ENCODE data around the gene GGACT.
"Not testable (repeated sequence)": the region's sequence is repeated elsewhere in the genome, so short reads cannot be mapped to it uniquely, and the experiment has no call there.

Gene GGACT

DNA sequence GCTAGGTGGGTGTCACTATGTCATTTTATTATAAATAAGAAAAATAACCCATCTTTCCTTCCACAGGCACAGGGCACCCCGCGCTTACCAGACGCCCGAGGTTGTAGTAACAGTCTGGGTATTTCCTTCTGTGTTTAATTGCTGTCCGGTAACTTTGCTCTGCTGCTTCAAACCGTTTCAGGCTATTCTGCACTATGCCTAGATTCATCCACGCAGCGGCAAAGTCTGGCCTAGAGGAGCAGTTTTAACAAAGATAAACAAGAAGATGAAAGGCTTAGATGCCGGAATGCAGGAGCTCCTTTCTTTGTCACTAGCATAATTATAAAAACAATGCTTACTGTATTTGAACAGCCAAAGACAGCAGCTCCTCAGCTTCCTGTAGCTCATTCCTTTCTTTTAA, 36.9 kb upstream of the GGACT start:
- DNase-seq (ENCODE audit: low spot score) (no peak), ATAC-seq (ENCODE audit: low read depth) (no peak)
- TF ChIP-seq, protein P1, sequence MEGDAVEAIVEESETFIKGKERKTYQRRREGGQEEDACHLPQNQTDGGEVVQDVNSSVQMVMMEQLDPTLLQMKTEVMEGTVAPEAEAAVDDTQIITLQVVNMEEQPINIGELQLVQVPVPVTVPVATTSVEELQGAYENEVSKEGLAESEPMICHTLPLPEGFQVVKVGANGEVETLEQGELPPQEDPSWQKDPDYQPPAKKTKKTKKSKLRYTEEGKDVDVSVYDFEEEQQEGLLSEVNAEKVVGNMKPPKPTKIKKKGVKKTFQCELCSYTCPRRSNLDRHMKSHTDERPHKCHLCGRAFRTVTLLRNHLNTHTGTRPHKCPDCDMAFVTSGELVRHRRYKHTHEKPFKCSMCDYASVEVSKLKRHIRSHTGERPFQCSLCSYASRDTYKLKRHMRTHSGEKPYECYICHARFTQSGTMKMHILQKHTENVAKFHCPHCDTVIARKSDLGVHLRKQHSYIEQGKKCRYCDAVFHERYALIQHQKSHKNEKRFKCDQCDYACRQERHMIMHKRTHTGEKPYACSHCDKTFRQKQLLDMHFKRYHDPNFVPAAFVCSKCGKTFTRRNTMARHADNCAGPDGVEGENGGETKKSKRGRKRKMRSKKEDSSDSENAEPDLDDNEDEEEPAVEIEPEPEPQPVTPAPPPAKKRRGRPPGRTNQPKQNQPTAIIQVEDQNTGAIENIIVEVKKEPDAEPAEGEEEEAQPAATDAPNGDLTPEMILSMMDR (IDR thresholded peaks at IDR 0.05; ENCODE audit: poor library complexity, severe bottlenecking) = no peak
- Histone ChIP-seq H3K9me3 (ENCODE audit: severe bottlenecking) (no peaks in the 10 kb centered on the region), H3K27ac (ENCODE audit: poor library complexity, severe bottlenecking) (no peak overlapping the region), H3K36me3 (ENCODE audit: low read depth) (peaks cover 10% of the 10 kb centered on the region), H3K27me3 (ENCODE audit: insufficient read depth, poor library complexity, severe bottlenecking) (no peaks in the 10 kb centered on the region), H3K4me1 (ENCODE audit: insufficient read depth, poor library complexity, severe bottlenecking) (no peaks in the 10 kb centered on the region), H3K4me3 (ENCODE audit: severe bottlenecking) (no peak overlapping the region)

DNA sequence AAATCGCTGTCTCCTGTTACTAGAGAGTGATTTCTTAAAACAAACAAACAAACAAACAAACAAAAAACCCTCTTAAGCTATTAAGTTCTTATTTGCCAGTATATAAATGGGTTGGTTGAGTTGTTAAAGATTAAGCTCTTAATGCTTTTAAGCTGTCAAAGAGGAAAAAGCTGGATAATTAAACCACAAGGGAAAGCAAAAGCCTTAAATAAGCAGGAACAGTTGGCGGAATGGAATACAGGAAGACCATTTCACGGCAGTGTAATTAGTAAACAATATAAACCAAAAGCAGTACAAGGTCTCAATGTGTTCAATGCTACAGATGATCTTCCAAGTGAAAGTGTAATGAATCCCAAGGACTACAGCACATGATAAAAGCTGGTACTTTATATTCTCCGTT, 32.2 kb upstream of the GGACT start:
- peaks cover 7% of the 10 kb centered on the region; the same call in 1 of the 2 replicates for H3K36me3 ChIP-seq (ENCODE audit: low read depth)
- no peaks in the 10 kb centered on the region for H3K27me3 ChIP-seq (ENCODE audit: insufficient read depth, poor library complexity, severe bottlenecking)
- H3K4me1 ChIP-seq (ENCODE audit: insufficient read depth, poor library complexity, severe bottlenecking) = no peaks in the 10 kb centered on the region
- ATAC-seq (ENCODE audit: low read depth) (no peak), DNase-seq (ENCODE audit: low spot score) (no peak)
- no peaks in the 10 kb centered on the region for H3K9me3 ChIP-seq (ENCODE audit: severe bottlenecking)
- H3K27ac ChIP-seq (ENCODE audit: poor library complexity, severe bottlenecking) = no peak overlapping the region
- TF ChIP-seq, protein P1 (IDR thresholded peaks at IDR 0.05; ENCODE audit: poor library complexity, severe bottlenecking) = no peak
- H3K4me3 ChIP-seq (ENCODE audit: severe bottlenecking) = no peak overlapping the region

DNA sequence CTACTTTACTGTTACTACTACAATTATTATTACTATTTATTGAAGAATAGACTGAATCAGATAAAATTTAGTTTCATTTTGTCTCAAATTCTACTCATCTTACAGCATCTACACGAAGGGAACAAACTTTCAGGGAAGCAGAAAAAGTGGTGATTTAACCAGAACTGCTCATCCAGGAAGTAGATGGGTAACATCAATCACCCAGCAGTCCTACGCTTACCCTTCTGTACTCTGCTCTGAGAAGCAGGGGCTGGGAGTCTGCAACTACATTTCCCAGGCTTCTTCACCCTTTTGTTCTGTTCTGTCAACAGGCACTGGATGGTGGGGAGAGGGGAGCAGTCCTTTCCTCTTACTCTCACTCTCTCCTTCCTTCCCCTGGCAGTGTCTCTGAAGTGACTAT, 31.4 kb upstream of the GGACT start:
- TF ChIP-seq, protein P1 (IDR thresholded peaks at IDR 0.05; ENCODE audit: poor library complexity, severe bottlenecking) = no peak
- H3K4me3 ChIP-seq (ENCODE audit: severe bottlenecking) = no peak overlapping the region
- H3K27me3 ChIP-seq (ENCODE audit: insufficient read depth, poor library complexity, severe bottlenecking) = no peaks in the 10 kb centered on the region
- peaks cover 6% of the 10 kb centered on the region; the same call in 1 of the 2 replicates for H3K36me3 ChIP-seq (ENCODE audit: low read depth)
- ATAC-seq (ENCODE audit: low read depth) (no peak), DNase-seq (ENCODE audit: low spot score) (no peak)
- no peaks in the 10 kb centered on the region for H3K4me1 ChIP-seq (ENCODE audit: insufficient read depth, poor library complexity, severe bottlenecking)
- no peaks in the 10 kb centered on the region for H3K9me3 ChIP-seq (ENCODE audit: severe bottlenecking)
- H3K27ac ChIP-seq (ENCODE audit: poor library complexity, severe bottlenecking) = no peak overlapping the region

DNA sequence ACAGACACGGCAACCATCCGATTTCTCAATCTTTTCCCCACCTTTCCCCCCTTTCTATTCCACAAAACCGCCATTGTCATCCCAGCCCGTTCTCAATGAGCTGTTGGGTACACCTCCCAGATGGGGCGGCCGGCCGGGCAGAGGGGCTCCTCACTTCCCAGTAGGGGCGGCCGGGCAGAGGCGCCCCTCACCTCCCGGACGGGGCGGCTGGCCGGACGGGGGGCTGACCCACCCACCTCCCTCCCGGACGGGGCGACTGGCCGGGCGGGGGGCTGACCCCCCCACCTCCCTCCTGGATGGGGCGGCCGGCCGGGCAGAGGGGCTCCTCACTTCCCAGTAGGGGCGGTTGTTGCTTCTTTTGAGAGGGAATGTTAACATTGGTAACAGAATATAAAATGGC, 30.3 kb upstream of the GGACT start:
- not testable (repeated sequence) for H3K27me3 ChIP-seq (ENCODE audit: insufficient read depth, poor library complexity, severe bottlenecking); ATAC-seq (ENCODE audit: low read depth); H3K4me1 ChIP-seq (ENCODE audit: insufficient read depth, poor library complexity, severe bottlenecking); H3K4me3 ChIP-seq (ENCODE audit: severe bottlenecking); DNase-seq (ENCODE audit: low spot score); H3K9me3 ChIP-seq (ENCODE audit: severe bottlenecking); H3K36me3 ChIP-seq (ENCODE audit: low read depth); H3K27ac ChIP-seq (ENCODE audit: poor library complexity, severe bottlenecking)

DNA sequence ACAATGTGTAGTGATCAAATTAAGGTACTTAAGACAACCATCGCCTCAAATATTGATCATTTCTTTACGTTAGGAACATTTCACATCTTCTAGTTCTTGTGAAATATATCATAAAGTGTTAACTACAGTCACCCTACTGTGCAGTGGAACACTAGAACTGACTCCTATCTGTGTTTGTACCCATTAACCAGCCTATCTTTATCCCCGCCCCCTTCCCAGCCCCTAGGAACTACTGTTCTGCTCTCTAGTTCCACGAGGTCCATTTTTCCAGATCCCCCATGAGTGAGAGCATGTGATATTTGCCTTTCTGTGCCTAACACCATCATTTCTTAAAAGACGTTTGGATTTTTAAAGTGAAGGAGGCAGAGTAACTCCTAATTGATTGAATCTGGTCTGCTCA, 24.4 kb upstream of the GGACT start:
- no peaks in the 10 kb centered on the region for H3K4me1 ChIP-seq (ENCODE audit: insufficient read depth, poor library complexity, severe bottlenecking)
- H3K27ac ChIP-seq (ENCODE audit: poor library complexity, severe bottlenecking) = no peak overlapping the region
- no peak overlapping the region for H3K4me3 ChIP-seq (ENCODE audit: severe bottlenecking)
- no peaks in the 10 kb centered on the region for H3K9me3 ChIP-seq (ENCODE audit: severe bottlenecking)
- DNase-seq (ENCODE audit: low spot score) = no peak
- ATAC-seq (ENCODE audit: low read depth) = no peak
- H3K36me3 ChIP-seq (ENCODE audit: low read depth) = no peaks in the 10 kb centered on the region
- H3K27me3 ChIP-seq (ENCODE audit: insufficient read depth, poor library complexity, severe bottlenecking) = no peaks in the 10 kb centered on the region
- TF ChIP-seq, protein P1 (IDR thresholded peaks at IDR 0.05; ENCODE audit: poor library complexity, severe bottlenecking) = no peak
